ENCODE measurements around the gene SLC39A5.

The SLC39A5 gene

GRCh38 chr12:56202838-56203237 lies 27.0 kb upstream of the SLC39A5 start:
- H3K4me3 ChIP-seq (ENCODE audit: low read depth, low read length) = no peak overlapping the region
- TF ChIP-seq CTCF (IDR thresholded peaks at IDR 0.05; ENCODE audit: borderline replicate concordance, insufficient read depth, low read depth, low read length) = no peak

GRCh38 chr12:56204275-56204674 lies 25.6 kb upstream of the SLC39A5 start:
- no peak overlapping the region for H3K4me3 ChIP-seq (ENCODE audit: low read depth, low read length)
- TF ChIP-seq CTCF (IDR thresholded peaks at IDR 0.05; ENCODE audit: borderline replicate concordance, insufficient read depth, low read depth, low read length) = no peak

GRCh38 chr12:56205445-56205844 lies 24.4 kb upstream of the SLC39A5 start:
- H3K4me3 ChIP-seq (ENCODE audit: low read depth, low read length) = no peak overlapping the region
- TF ChIP-seq CTCF (IDR thresholded peaks at IDR 0.05; ENCODE audit: borderline replicate concordance, insufficient read depth, low read depth, low read length) = no peak

- peak; percentile 53 for TF ChIP-seq CTCF (IDR thresholded peaks at IDR 0.05; ENCODE audit: borderline replicate concordance, insufficient read depth, low read depth, low read length)
- no peak overlapping the region for H3K4me3 ChIP-seq (ENCODE audit: low read depth, low read length)
Observed at GRCh38 chr12:56206452-56207166, 23.2 kb upstream of the SLC39A5 start.

GRCh38 chr12:56208006-56208405 lies 21.8 kb upstream of the SLC39A5 start:
- no peak for TF ChIP-seq CTCF (IDR thresholded peaks at IDR 0.05; ENCODE audit: borderline replicate concordance, insufficient read depth, low read depth, low read length)
- no peak overlapping the region for H3K4me3 ChIP-seq (ENCODE audit: low read depth, low read length)

GRCh38 chr12:56212361-56212760 lies 17.5 kb upstream of the SLC39A5 start:
- no peak overlapping the region for H3K4me3 ChIP-seq (ENCODE audit: low read depth, low read length)
- no peak for TF ChIP-seq CTCF (IDR thresholded peaks at IDR 0.05; ENCODE audit: borderline replicate concordance, insufficient read depth, low read depth, low read length)

GRCh38 chr12:56213878-56214277 lies 16.0 kb upstream of the SLC39A5 start:
- no peak overlapping the region for H3K4me3 ChIP-seq (ENCODE audit: low read depth, low read length)
- no peak for TF ChIP-seq CTCF (IDR thresholded peaks at IDR 0.05; ENCODE audit: borderline replicate concordance, insufficient read depth, low read depth, low read length)

Data from GM12875 (cell line).